GM12878 (cell line): Measurements from ENCODE around the gene TTC33.

ENCODE experiments used
- CREM ChIP-seq: IDR thresholded peaks from 2 replicates; pipeline ENCODE4 v1.6.1; 2014; ENCODE audit warnings: antibody characterized with exemption, low read depth
- CTCF ChIP-seq, 3 experiments: IDR thresholded peaks in 2 of 3; conservative IDR thresholded peaks in 1 of 3; 2 replicates each; pipeline ENCODE4 v1.5.1; 2011; ENCODE audit warnings: low read depth in 3 of 3, low read length in 3 of 3, mild to moderate bottlenecking in 3 of 3, control low read depth in 2 of 3, moderate library complexity in 2 of 3, inconsistent platforms in 1 of 3, mixed read lengths in 1 of 3; ENCODE audit not compliant: control insufficient read depth in 2 of 3, insufficient read depth in 1 of 3; ENCODE audit errors: extremely low read depth in 1 of 3
- DPF2 ChIP-seq: fragments of 450-650 bp; IDR thresholded peaks from 2 replicates; pipeline ENCODE4 v1.6.1; 2017; ENCODE audit warnings: mild to moderate bottlenecking
- ESRRA ChIP-seq: IDR thresholded peaks from 2 replicates; pipeline ENCODE4 v1.6.1; 2012; ENCODE audit warnings: mild to moderate bottlenecking, low read length, improper control_type of control experiment
- NFYB ChIP-seq: IDR thresholded peaks from 2 replicates; pipeline ENCODE4 v1.6.1; 2011; ENCODE audit warnings: low read depth, mild to moderate bottlenecking, low read length, improper control_type of control experiment, moderate library complexity; ENCODE audit not compliant: insufficient read depth
- NKRF ChIP-seq: fragments of 450-650 bp; conservative IDR thresholded peaks from 2 replicates; pipeline ENCODE4 v1.6.1; 2017; ENCODE audit warnings: mild to moderate bottlenecking, moderate library complexity
- RAD21 ChIP-seq: IDR thresholded peaks from 2 replicates; pipeline ENCODE4 v1.6.1; 2011; ENCODE audit warnings: mild to moderate bottlenecking, low read depth, low read length, moderate library complexity; ENCODE audit not compliant: insufficient read depth
- RAD51 ChIP-seq: fragments of 450-650 bp; IDR thresholded peaks from 2 replicates; pipeline ENCODE4 v1.6.1; 2016; ENCODE audit warnings: moderate library complexity, mild to moderate bottlenecking, inconsistent platforms
- SIX5 ChIP-seq: IDR thresholded peaks from 2 replicates; pipeline ENCODE4 v1.6.1; 2011; ENCODE audit warnings: mild to moderate bottlenecking, low read depth, low read length, moderate library complexity; ENCODE audit not compliant: severe bottlenecking
- SREBF2 ChIP-seq: IDR thresholded peaks from 2 replicates; pipeline ENCODE4 v1.6.1; 2012; ENCODE audit warnings: mild to moderate bottlenecking, low read length
- STAT1 ChIP-seq: fragments of 450-650 bp; conservative IDR thresholded peaks from 2 replicates; pipeline ENCODE4 v1.6.1; 2014; ENCODE audit warnings: antibody characterized with exemption, mild to moderate bottlenecking
- TCF12 ChIP-seq: IDR thresholded peaks from 2 replicates; pipeline ENCODE4 v1.6.1; 2011; ENCODE audit warnings: low read depth, mild to moderate bottlenecking, low read length

GRCh38 chr5:40649463-40650030 is 106.2 kb downstream of the TTC33 start:
- TF ChIP-seq CTCF (IDR thresholded peaks at IDR 0.05 in 2 of 3, conservative IDR thresholded peaks at IDR 0.05 in 1 of 3; ENCODE audit: control insufficient read depth in 2 of 3, extremely low read depth in 1 of 3, insufficient read depth in 1 of 3, low read depth in 3 of 3, low read length in 3 of 3) = no peak
- no peak for TF ChIP-seq DPF2
- TF ChIP-seq SREBF2 = no peak
- TF ChIP-seq RAD51 = no peak
- no peak for TF ChIP-seq CREM
- TF ChIP-seq NFYB = no peak
- no peak for TF ChIP-seq ESRRA
- TF ChIP-seq TCF12 = no peak
- TF ChIP-seq RAD21 = no peak
- TF ChIP-seq NKRF = no peak
- TF ChIP-seq STAT1 = no peak
- no peak for TF ChIP-seq SIX5
